HPDE6-E6E7 (cell line): ENCODE results near the gene STUM.

ENCODE experiments used
- DNase-seq: peaks from one replicate; pipeline ENCODE4 v3.0.0; 2011; ENCODE audit warnings: missing footprints; ENCODE audit errors: extremely low spot score

STUM gene

DNA sequence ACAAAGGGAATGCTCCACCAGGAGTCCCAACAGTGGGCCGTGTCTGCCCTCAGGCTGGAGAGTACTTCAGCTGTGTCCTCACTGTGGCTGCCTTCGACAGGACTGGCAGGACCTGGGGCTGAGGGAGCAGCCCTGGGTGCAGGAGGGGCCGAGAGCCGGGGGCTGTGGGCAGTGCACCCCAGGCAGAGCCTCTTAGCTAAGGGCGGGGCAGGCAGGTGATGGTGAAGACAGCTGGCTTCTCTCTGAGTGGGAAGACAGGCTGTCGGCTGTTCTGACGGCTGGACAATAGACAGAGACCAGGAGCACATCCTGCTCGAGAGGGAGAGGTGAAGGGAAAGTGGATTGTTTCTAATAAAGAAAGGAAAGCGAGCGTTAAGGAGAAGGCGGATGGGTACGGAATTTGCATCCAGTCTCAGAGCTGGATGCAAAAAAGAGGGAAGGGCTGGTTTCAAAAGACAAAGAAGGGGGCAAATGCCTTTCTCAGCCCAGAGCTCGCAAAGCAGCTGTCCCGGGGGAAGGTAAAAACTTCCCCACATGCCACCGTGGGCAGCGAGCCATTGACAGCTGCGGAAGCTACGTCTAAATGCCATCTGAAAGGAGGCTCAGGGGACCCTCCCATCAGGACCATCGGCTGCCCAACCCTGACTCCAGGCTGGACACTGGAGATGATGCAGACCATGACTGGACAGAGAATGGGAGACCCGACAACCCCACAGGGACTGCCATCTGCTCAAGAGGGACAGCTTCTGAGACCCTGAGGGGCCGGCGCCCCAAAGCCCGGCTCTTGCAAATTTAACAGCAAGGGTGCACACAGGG is 92.0 kb downstream of the STUM start:
- no peak for DNase-seq

DNA sequence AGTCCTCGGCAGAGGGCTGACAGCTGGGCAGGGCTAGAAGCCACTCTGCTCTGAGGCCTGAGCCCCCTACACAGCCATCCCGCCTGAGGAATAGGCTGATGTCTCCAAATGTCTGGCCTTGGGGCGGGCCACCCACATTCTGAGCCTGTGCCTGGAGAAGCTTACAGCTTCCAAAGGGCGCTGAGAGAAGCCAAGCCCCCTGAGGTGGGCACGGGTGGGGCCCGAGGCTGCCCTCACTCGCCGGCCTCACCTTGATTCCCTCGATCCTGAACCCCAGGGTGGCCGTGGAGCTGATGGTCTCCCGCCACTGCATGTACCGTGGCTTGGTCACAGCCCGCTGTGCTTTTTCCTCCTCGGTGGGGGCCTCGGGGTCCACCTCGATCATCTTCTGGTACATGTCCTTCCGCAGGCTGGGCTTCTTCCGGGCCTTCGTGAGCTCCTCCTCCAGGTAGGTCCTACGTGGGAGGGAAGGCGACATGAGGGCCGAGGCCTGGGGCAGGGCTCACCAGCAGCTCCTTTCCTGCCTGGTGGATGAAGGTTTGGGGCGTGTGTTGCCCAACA is 93.2 kb downstream of the STUM start:
- DNase-seq: no peak

DNA sequence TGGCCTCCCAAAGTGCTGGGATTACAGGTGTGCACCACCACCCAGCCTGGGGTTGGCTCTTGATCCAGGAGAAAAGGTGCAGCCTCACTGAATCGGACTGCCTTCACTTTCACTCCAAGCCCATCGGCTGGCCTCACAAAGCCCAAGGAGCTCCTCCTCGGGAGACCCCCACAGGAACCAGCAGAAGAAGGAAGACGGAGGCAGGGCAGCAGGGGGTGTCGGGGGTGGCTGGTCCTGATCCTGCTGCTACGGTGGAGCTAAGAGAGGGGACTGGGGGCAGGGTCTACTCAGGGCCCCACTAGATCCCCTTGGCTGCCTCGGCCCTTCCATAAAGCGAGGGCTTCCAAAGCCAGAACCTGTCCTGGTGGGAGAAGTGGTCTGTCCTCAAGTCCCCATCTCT is 93.9 kb downstream of the STUM start:
- no peak for DNase-seq

DNA sequence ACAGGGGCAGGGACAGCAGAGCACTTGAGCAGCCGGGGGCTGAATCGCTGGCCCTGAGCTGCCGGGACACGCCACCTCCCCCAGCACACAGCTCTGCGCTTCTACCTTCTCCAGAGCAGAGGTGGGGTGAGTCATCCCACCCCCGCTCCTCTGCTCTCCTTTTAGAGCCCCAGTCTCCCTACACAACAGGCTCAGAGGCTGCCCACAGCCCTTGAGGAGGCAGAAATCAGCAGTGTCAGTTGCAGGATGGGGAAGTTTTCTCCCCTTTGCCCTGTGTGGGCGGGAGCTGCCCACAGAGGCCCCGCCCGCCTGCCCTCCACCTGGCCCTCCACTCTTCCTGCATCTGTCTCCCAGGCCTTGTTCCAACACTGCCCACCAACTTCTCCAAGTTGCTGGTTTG is 94.6 kb downstream of the STUM start:
- peak; percentile 98 for DNase-seq

DNA sequence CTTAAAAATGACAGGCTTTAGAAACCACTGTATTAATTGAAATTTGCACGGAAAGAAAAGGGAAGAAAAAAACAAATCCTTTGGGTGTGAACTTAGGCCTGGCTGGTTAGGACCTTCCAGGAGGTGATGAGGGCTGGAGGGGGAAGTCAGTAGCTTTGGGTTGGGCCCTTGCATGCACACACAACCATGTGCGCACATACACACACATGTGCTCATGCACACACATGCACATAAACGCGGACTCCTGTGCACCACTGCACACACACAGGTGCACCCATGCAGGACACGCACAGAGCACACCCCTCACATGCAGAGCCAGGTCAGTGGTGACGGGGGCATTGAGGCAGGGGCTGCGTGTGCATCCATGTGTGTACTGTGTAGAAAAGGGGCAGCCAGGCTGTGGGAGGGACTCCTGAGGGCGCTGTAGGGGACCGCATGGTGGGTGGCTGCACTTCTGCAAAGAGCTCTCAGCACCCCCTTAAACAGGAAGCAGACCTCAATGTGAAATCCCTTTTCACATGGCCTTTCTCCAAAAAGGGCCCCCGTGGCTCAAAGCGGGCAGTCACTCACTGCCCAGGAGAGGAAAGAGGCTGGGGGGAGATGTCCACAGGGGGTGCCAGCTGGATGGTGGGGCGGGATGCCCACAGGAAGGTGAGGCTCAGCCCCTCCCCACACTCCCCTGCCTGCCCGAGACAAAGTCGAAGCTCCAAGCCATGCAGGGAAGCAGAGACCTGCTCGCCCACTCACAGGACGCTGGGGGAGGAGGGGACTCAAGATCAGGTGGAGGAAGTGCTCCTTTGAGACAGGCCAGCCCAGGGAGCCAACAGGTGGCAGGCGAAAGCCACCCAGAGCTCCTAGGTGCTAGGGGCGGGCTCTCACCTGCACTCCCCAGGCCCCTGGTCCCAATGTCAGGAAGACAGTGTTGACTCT is 95.3 kb downstream of the STUM start:
- no peak for DNase-seq

DNA sequence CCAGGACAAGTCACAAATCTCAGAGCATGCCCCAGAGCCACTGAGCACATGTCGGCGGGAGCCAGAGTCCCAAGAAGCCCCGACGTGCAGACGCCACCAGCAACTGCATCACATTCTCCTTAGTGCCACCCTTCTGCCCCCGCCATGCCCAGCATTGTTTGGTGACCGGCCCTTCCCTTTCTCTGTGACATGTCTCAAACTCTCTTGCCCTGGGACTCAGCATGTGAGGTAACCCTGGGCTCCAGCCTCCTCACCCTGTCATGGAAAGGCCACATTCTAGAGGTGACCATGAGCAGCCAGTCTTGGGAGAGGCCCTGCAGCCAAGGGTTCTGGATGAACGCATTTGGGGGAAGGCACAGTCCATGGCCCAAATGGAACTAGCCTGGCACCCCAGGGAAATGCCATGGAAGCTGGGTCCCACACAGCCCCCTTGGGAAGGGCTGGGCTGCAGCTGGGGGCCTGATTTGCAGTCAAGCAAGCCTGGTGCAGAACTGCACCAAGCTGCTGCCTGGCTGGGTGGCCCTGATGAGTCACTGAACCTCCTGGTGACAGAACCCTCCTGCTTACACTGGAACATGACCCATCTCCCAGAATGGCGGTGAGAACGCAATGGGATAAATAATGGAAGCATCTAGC is 96.1 kb downstream of the STUM start:
- no peak for DNase-seq

DNA sequence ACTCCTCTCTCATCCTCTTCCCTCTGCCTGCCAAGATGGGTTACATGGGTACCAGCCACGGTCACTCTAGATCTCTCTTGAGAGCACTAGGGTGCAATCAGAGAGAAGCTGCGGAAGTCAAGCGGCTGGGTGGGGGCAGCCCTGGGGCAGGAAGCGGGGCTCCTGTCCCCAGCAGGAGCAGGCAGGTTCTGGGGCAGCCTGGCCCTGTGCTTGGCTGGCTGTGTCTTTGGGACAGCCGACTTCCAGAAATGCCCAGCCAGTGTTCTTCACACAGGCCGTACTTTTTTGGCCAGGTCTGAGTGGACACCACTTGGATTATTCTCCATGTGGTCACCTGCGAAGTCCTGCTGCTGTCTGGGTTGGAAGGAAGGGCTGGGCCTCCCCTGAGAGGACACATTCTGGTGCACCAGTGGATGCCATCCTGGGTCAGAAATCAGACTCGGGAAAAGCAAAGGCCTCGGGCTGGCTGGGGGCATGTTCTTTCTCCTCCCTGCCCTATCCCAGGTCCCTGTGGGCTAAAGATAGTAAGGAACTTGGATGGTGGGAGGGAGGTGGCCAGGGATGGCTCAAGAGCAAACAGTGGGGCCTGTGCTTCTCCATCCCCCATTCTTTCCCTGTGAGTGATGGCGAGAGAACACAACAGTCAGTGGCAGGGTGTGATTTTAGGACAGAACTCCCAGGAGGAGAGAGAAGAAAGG is 96.9 kb downstream of the STUM start:
- no peak for DNase-seq

DNA sequence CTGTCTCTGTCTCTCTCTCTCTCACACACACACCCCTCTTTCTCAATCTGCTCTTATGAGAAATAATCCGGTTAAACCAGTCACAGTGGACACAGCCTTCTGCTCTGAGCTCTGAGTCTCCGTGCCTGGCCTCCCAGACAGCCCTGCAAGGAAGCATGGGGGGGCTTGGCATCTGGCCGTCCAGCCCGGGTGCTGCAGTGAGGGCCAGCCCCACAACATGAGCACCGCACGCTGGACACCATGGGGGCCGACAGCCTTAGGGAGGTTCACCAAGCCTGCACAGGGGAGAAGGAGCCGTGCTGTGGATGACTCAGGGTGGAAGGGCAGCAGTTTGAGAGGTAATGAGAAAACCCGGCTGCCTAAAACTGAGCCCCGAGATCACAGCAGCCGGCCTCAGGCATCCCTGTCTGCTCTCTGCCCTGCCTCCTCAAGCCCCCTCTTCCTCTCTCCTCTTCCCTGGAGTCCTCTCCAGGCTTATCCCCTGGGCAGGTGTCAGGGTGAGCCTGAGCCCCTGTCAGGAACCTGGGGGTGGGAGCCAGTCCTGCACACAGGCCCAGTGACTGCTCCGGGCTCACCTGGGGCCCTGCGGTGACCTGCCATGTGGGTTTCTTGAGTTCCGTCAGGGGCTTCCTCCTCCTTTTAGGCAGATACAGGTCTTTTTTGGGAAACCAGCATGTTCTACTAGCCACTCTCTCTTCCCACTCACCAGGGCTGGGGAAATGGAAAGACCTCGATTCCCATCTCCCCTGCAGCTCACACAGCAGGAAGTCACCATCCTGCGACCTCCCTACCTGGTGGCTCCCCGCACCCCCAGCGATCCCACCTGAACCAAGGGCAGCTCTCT is 97.7 kb downstream of the STUM start:
- DNase-seq: peak; percentile 63

DNA sequence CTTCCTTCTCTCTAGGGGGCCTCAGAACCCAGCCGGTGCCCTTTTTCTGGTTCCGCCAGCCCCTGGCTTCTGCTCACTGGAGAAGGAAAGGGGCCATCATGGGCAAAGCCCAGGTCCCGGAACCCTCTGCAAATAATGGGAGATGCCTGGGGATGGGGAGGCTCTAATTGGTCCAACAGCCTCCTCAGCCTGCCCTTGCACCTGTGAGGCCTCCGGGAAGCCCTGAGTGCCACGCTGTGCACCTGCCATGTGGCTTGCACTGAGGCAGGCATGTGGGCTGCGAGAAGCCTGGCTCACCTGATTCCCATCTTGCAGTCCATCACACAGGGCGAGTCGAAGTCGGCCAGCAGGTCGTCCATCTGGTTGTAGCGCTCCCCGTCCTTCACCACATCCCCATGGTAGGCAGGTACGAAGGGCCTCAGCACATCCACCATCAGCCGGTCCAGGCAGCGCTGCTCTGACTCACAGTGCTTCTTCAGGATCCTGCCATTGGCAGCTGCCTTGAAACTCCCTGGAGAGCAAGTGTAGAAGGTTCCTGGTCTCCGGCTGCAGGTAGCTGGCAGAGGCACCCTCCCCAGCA is 98.4 kb downstream of the STUM start:
- DNase-seq: no peak

DNA sequence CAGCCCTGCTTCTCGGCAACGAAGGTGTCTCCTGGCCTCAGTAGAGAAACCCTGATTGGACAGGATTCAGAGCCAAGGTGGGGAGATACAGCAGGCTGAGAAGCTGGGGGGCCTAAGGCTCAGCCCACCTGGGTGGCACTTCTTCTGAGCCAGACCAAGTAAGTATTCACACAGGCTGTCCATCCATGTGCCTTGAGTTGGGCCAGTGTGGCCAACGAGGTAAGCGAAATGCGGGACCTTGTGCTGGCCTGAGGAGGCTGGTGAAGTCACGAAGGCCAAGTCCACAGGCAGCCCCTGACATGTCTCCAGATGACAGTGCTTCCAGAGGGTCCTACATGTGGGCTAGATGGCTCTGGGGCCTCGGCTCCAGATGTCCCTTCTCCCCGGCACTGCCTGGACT is 99.2 kb downstream of the STUM start:
- no peak for DNase-seq

DNA sequence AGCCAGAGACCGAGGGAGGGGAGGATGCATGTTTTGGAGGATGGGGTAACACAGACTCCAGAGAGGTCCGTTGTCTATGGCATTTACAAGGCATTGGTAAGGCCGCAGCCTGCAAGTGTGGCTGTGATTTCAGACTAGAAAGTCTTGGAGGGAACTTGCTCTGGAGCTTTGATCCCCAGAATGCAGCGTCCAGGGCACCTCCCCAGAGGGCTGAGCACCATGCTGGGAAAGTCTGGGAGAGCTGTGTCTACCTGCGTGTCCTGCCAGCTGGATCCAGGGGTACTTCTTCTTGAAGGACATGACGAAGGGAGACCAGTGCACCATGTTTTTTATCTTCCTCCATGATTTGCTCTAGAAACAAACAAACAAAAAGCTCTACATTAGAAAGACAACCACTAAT is 99.9 kb downstream of the STUM start:
- no peak for DNase-seq

DNA sequence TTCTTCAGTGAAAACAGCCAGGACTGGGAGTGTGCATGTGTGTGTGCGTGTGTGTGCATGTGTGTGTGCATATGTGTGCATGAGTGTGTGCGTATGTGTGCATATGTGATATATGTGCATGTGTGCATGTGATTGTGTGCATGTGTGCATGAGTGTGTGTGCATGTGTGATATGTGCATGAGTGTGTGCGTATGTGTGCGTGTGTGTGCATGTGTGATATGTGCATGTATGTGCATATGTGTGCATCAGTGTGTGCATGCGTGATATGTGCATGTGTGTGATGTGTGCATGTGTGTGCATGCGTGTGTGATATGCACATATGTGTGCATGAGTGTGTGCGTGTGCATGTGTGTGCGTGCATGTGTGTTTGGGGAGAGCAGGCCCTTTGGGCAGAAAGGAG is 100.7 kb downstream of the STUM start:
- DNase-seq: no peak

DNA sequence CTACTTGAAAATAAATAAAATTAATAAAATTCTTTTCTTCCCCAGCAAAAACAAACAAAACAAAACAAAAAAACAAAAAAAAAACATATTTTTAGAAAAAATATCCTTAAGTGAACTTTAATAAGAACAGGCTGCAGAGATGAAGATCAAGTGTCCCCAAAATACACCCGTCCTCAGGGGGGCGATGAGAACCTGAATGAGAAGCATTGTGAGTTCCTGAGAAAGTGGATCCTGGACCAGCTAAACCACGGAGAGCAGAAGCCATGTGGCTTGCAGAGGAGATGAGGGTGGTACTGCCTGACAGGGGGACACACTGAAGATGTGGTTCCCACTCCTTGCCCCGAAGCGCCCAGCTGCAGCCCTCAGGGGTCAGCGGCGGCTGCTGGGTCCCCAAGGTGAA is 101.2 kb downstream of the STUM start:
- DNase-seq: no peak

DNA sequence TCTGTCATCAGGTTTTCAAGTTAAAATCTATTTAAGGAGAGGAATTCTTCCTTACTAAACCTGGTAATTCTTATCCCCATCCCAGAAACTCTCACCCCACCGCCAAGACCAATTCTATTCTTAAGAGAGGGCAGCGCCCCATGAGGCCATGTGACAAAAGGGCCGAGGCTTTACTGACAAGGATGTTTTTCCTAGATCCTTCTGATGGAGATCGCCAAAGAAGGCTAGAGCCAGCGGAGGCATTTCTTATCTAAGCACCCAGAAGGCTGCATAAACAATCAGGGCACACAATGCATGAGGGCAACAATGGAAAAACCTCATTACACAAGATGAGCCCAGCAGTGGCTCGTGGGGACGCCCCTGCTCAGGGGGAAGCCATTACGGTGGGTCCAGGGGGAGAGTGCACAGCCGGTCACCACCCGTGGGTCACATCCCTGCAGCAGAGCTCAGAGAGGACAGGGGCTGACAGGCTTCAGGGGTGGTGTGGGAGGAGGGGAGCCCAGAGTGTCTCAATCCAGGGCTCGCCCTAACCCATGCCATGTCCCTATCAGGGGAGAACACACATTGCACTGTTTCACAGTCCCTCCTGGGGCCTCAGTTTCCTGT is 101.8 kb downstream of the STUM start:
- no peak for DNase-seq

DNA sequence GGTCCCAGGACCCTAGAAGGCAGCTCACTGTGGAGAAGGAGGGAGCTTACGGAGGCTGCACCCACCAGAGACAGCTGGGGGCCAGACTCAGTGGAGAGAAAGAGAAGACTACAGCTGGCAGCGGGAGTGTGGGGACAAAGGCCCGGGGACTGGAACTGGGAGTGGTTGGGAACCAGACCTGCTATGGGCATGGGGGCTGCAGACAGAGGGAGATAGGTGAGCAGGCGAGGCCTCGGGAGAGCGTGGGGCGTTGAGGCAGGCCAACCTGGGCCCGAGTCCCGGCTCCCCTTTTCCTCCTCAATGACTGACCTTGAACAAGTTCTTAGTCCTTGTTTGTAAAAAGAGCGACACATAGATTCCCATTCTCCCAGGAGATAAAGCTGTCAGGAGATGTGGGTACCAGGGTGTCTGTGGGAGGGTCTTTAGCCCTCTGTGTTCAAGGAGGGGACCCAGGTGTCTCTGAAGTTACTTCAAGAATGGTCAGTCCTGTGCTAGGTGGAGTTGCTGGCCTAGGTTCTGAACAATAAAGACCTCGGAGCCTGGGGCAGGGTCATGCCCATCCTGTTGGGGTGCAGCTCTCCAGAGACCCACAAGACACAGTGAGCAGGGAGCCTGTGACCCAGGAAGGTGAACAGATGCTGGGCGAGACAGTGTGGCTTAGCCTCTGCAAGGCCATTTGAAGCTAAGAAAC is 102.6 kb downstream of the STUM start:
- DNase-seq: no peak

DNA sequence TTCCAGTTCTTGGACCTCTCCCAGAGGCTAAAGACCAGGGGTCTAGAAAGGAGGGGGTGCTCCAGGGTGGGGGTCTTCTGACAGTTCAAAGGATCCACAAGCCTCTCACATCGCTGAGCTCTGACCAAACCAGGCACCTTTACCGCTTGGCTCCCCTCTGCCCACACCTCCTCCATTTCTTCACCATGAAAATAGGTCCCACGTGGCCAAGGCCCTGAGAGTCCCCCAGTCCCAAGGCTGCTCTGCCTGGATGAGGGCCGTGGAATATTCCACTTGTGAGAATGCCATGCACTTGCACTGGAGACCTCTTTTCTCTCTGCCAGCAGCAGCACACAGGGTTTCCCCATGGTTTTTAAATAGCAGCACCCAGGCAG is 103.2 kb downstream of the STUM start:
- no peak for DNase-seq

DNA sequence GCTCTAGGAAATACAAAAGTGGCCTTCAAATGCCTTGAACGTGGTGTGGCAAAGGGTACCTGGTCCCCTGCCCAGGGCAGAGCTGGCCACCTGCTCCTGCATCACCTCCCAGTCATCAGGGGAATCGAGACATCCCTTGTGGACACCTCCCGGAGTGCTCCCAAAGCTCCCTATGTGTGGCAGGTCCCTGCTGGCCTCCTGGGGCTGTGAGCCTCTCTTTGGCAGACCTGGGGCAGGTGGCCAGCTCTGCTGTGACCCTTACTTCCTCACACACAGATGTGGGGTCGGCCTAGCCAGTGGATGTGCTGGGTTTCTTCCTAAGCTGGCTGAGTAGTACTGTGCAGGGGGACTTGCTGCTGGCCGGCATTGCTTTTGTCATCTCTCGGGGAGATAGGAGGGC is 104.0 kb downstream of the STUM start:
- no peak for DNase-seq

DNA sequence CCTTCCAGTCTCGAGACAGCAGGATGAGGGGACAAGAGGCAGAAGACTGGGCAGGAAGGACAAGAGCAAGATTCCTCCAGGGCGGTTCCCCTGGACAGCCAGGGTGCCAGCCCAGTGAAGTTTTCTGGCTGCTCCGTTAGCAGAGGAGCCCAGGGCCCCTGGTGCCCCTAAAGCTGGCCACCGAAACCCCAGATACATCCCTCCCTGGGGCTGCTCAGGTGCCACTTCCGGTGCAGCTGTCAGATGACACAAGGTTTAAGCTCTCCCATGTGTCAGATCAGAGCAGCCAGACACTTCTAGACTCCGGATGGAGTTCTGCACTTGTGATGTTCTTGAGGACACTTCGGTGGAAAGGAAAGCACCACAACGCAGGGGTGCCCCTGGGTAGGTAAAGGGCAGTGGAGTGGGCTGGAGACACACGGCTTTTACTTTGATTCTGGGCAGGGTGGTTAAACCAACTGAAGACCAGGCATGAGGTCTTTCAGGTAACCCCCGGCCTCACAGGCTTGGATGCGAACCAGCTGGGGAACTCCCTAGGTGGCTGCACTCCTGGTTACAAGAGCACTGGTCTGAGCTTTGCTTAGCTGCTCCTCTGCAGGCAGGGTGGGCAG is 104.9 kb downstream of the STUM start:
- no peak for DNase-seq
